Measurements from ENCODE around the gene KRTAP4-2.

- TF ChIP-seq POLR2A (IDR thresholded peaks at IDR 0.05; ENCODE audit: low read depth, low read length) (no peak), POLR2AphosphoS5 (IDR thresholded peaks at IDR 0.05; ENCODE audit: low read depth, low read length) (no peak), SPI1 (IDR thresholded peaks at IDR 0.05; ENCODE audit: low read depth, low read length) (no peak), TAF1 (IDR thresholded peaks at IDR 0.05; ENCODE audit: low read depth, low read length) (no peak), PAX5 (IDR thresholded peaks at IDR 0.05; ENCODE audit: insufficient read depth, low read length, severe bottlenecking) (no peak)
Observed at GRCh38 chr17:41151525-41151924, 26.5 kb downstream of the KRTAP4-2 start.

Data from GM12891 (cell line).